Measurements from ENCODE around the gene ATP10B. TPM values are rescaled to one million over a fixed set of nuclear protein-coding genes. Genes with fewer than 3 reads are reported as not detected.

ATP10B gene
- total RNA-seq, 1 experiment from 2014 or later, result not detected

- Histone ChIP-seq H3K27me3 (ENCODE audit: control insufficient read depth, insufficient read depth, low read length) (no peaks in the 10 kb centered on the region; the same call in 1 of the 2 replicates), H3K4me1 (ENCODE audit: control insufficient read depth, insufficient read depth, low read length) (no peaks in the 10 kb centered on the region), H3K9me3 (ENCODE audit: control insufficient read depth, insufficient read depth, low read depth, low read length) (no peaks in the 10 kb centered on the region), H3K27ac (ENCODE audit: low read length) (no peak overlapping the region), H3K36me3 (ENCODE audit: control insufficient read depth, insufficient read depth, low read length) (no peaks in the 10 kb centered on the region), H3K4me3 (ENCODE audit: low read depth in 2 of 2, low read length in 2 of 2) (no peak overlapping the region)
- CTCF ChIA-PET, result no interaction called here
- no TSS peak for BruUV-seq (replicated peaks)
- in situ Hi-C loops (cut with HindIII; ENCODE audit: low pct_unique_long_range_greater_than_20kb, low sequenced_read_pairs) (no loop called here), intact Hi-C loops (cut with micrococcal nuclease; ENCODE audit: unreplicated experiment) (no loop called here)
- DNase-seq (ENCODE audit: low read depth, low spot score) (no peak), ATAC-seq (no peak)
- TF ChIP-seq POLR2AphosphoS5 (IDR thresholded peaks at IDR 0.05; ENCODE audit: low read depth, low read length) (no peak), TCF7L2 (IDR thresholded peaks at IDR 0.05; ENCODE audit: low read depth, low read length) (no peak), CTCF (IDR thresholded peaks at IDR 0.05) (no peak), SIN3A (IDR thresholded peaks at IDR 0.05; ENCODE audit: borderline replicate concordance, insufficient read depth, low read depth, low read length) (no peak), REST (IDR thresholded peaks at IDR 0.05; ENCODE audit: insufficient read depth in 1 of 2, low read depth in 2 of 2, low read length in 1 of 2) (no peak)
- POLR2A ChIA-PET, result no interaction called here
These were observed 4.4 kb downstream of the ATP10B start for GRCh38 chr5:160847526-160848085.

GRCh38 chr5:160846642-160847041 lies 5.4 kb downstream of the ATP10B start:
- ChIA-PET POLR2A (interaction anchor here (0.6 kb wide), 1 partner anchor 10 kb away, joined by 3 read pairs; no protein-coding TSS in a partner anchor), CTCF (no interaction called here)
- DNase-seq (ENCODE audit: low read depth, low spot score), result no peak
- no TSS peak for BruUV-seq (replicated peaks)
- H3K9me3 ChIP-seq (ENCODE audit: control insufficient read depth, insufficient read depth, low read depth, low read length), result no peaks in the 10 kb centered on the region
- H3K36me3 ChIP-seq (ENCODE audit: control insufficient read depth, insufficient read depth, low read length), result no peaks in the 10 kb centered on the region
- no peaks in the 10 kb centered on the region for H3K4me1 ChIP-seq (ENCODE audit: control insufficient read depth, insufficient read depth, low read length)
- ATAC-seq, result no peak
- TF ChIP-seq CTCF (IDR thresholded peaks at IDR 0.05) (no peak), REST (IDR thresholded peaks at IDR 0.05; ENCODE audit: insufficient read depth in 1 of 2, low read depth in 2 of 2, low read length in 1 of 2) (no peak), SIN3A (IDR thresholded peaks at IDR 0.05; ENCODE audit: borderline replicate concordance, insufficient read depth, low read depth, low read length) (no peak), POLR2AphosphoS5 (IDR thresholded peaks at IDR 0.05; ENCODE audit: low read depth, low read length) (no peak), TCF7L2 (IDR thresholded peaks at IDR 0.05; ENCODE audit: low read depth, low read length) (no peak)
- no peak overlapping the region for H3K27ac ChIP-seq (ENCODE audit: low read length)
- intact Hi-C loops (cut with micrococcal nuclease; ENCODE audit: unreplicated experiment), result no loop called here
- in situ Hi-C loops (cut with HindIII; ENCODE audit: low pct_unique_long_range_greater_than_20kb, low sequenced_read_pairs), result no loop called here
- no peak overlapping the region for H3K4me3 ChIP-seq (ENCODE audit: low read depth in 2 of 2, low read length in 2 of 2)
- no peaks in the 10 kb centered on the region; the same call in 1 of the 2 replicates for H3K27me3 ChIP-seq (ENCODE audit: control insufficient read depth, insufficient read depth, low read length)
